ENCODE data around the gene LRRC8D. TPM values are rescaled to one million over a fixed set of nuclear protein-coding genes. Genes with fewer than 3 reads are reported as not detected.
A peak's percentile ranks its signal among the peaks of the same experiment; 100 is the strongest.

Gene LRRC8D
- polyA plus RNA-seq, 3 donors: 28.0 to 43.8 (median 42.9) TPM

DNA sequence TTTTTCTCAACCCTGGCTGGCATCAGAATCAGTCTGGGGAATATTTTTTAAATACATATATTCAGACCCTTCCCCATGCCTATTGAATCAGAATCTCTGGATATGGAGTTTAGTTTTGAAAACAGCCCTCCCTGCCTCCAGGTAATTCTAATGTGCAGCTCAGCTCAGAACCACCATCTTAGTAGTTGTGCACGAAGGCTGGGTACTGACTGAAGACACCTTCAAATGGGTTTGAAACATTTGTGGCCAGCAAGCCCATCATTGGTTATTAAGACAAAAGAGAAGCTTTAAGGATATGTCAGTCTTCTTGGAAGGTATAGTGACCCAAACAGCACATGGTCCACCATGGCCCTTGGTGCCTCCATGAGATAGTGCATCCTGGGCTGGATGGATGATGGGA lies 7.1 kb downstream of the LRRC8D start:
- no peaks in the 10 kb centered on the region for H3K27me3 Mint-ChIP-seq (ENCODE audit: low read depth in 3 of 3)
- peaks cover 74% of the 10 kb centered on the region in 2 donors for H3K4me1 ChIP-seq (ENCODE audit: control insufficient read depth in 1 of 2, insufficient read depth in 2 of 2, low read length in 2 of 2)

DNA sequence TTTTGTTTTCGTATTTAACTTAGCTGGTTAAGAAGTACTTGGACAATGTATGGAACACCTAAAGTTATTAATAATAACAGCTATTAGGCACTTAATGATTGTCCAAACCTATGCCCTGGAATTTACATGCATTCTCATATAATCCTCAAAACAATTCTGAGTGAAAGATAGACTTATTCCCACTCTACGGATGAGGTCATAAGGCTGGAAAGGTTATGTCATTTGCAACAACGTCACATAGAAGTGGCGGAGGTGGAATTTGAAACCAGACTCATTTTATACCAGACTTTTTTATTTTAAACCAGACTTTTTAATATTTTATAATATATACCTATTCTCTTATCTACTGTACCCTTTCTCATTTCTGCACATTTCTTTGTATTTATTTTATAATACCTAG lies 8.4 kb downstream of the LRRC8D start:
- H3K27ac Mint-ChIP-seq: peak overlapping the region in 1 of 7 donors; percentile 4
- peaks cover 3 to 23% of the 10 kb centered on the region in 2 donors for H3K36me3 ChIP-seq (replicated peaks in 1 of 2; ENCODE audit: control insufficient read depth in 1 of 2, insufficient read depth in 2 of 2, low read length in 2 of 2)
- no peak for DNase-seq
- WGBS (ENCODE audit: insufficient coverage): no CpG with 5 or more reads among the region's 4 CpGs
- H3K27ac ChIP-seq (ENCODE audit: low read depth in 1 of 2, low read length in 2 of 2): no peak overlapping the region
- H2AFZ ChIP-seq (ENCODE audit: insufficient read depth, low read depth, low read length, poor library complexity, severe bottlenecking): no peak overlapping the region
- H3K4me3 ChIP-seq (replicated peaks in 1 of 3; ENCODE audit: low read depth in 2 of 3, low read length in 3 of 3): no peak overlapping the region
- H3K4me3 Mint-ChIP-seq: no peak overlapping the region
- H3K9me3 Mint-ChIP-seq: no peaks in the 10 kb centered on the region
- peaks cover 30 to 42% of the 10 kb centered on the region in 2 donors for H3K36me3 Mint-ChIP-seq
- no peaks in the 10 kb centered on the region for H3K27me3 ChIP-seq (ENCODE audit: control insufficient read depth in 2 of 2, insufficient read depth in 2 of 2, low read length in 2 of 2)
- H3K9ac ChIP-seq (ENCODE audit: insufficient read depth, low read length, poor library complexity, severe bottlenecking): no peak overlapping the region
- H3K4me1 Mint-ChIP-seq: peaks cover 86% of the 10 kb centered on the region
- TF ChIP-seq, protein P1, sequence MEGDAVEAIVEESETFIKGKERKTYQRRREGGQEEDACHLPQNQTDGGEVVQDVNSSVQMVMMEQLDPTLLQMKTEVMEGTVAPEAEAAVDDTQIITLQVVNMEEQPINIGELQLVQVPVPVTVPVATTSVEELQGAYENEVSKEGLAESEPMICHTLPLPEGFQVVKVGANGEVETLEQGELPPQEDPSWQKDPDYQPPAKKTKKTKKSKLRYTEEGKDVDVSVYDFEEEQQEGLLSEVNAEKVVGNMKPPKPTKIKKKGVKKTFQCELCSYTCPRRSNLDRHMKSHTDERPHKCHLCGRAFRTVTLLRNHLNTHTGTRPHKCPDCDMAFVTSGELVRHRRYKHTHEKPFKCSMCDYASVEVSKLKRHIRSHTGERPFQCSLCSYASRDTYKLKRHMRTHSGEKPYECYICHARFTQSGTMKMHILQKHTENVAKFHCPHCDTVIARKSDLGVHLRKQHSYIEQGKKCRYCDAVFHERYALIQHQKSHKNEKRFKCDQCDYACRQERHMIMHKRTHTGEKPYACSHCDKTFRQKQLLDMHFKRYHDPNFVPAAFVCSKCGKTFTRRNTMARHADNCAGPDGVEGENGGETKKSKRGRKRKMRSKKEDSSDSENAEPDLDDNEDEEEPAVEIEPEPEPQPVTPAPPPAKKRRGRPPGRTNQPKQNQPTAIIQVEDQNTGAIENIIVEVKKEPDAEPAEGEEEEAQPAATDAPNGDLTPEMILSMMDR (IDR thresholded peaks at IDR 0.05): no peak
- intact Hi-C loops (cut with micrococcal nuclease): loop anchor here in 1 of 2 donors (2.0 kb wide), 1 partner anchor 14 kb away; no protein-coding TSS in a partner anchor
- H3K9me3 ChIP-seq (replicated peaks in 1 of 2; ENCODE audit: control insufficient read depth in 1 of 2, insufficient read depth in 1 of 2, low read length in 2 of 2): no peaks in the 10 kb centered on the region
- peaks cover 99% of the 10 kb centered on the region for H3K79me2 ChIP-seq (ENCODE audit: insufficient read depth, low read length)
- no peaks in the 10 kb centered on the region for H3K27me3 Mint-ChIP-seq (ENCODE audit: low read depth in 3 of 3)
- H3K4me1 ChIP-seq (ENCODE audit: control insufficient read depth in 1 of 2, insufficient read depth in 2 of 2, low read length in 2 of 2): peaks cover 71 to 74% of the 10 kb centered on the region in 2 donors
- peaks cover 98% of the 10 kb centered on the region for H4K20me1 ChIP-seq (ENCODE audit: insufficient read depth, low read length)
- no peak overlapping the region for H3K4me2 ChIP-seq (replicated peaks; ENCODE audit: extremely low read depth, low read length, poor library complexity, severe bottlenecking)

More for the DNA sequence above, 7.1 kb downstream of the LRRC8D start:
- Histone ChIP-seq H3K36me3 (replicated peaks in 1 of 2; ENCODE audit: control insufficient read depth in 1 of 2, insufficient read depth in 2 of 2, low read length in 2 of 2) (peaks cover 3 to 23% of the 10 kb centered on the region in 2 donors), H3K9ac (ENCODE audit: insufficient read depth, low read length, poor library complexity, severe bottlenecking) (no peak overlapping the region), H3K9me3 (replicated peaks in 1 of 2; ENCODE audit: control insufficient read depth in 1 of 2, insufficient read depth in 1 of 2, low read length in 2 of 2) (no peaks in the 10 kb centered on the region), H3K4me3 (replicated peaks in 1 of 3; ENCODE audit: low read depth in 2 of 3, low read length in 3 of 3) (no peak overlapping the region), H2AFZ (ENCODE audit: insufficient read depth, low read depth, low read length, poor library complexity, severe bottlenecking) (no peak overlapping the region), H4K20me1 (ENCODE audit: insufficient read depth, low read length) (peaks cover 95% of the 10 kb centered on the region), H3K79me2 (ENCODE audit: insufficient read depth, low read length) (peaks cover 99% of the 10 kb centered on the region), H3K27ac (ENCODE audit: low read depth in 1 of 2, low read length in 2 of 2) (peak overlapping the region in 1 of 2 donors; percentile 62), H3K27me3 (ENCODE audit: control insufficient read depth in 2 of 2, insufficient read depth in 2 of 2, low read length in 2 of 2) (no peaks in the 10 kb centered on the region), H3K4me2 (replicated peaks; ENCODE audit: extremely low read depth, low read length, poor library complexity, severe bottlenecking) (no peak overlapping the region)
- DNase-seq: no peak
- Mint-ChIP-seq H3K36me3 (peaks cover 33 to 34% of the 10 kb centered on the region in 2 donors), H3K4me1 (peaks cover 87% of the 10 kb centered on the region), H3K27ac (peak overlapping the region in 4 of 7 donors; percentile 19 to 82 (median 64)), H3K4me3 (no peak overlapping the region), H3K9me3 (no peaks in the 10 kb centered on the region)
- WGBS (ENCODE audit: insufficient coverage): no CpG with 5 or more reads among the region's 1 CpG
- TF ChIP-seq, protein P1 (IDR thresholded peaks at IDR 0.05): no peak
- intact Hi-C loops (cut with micrococcal nuclease): loop anchor here in 1 of 2 donors (2.0 kb wide), 1 partner anchor 13 kb away; no protein-coding TSS in a partner anchor
